A673 (cell line): ENCODE measurements around the gene ZFYVE28. TPM values are rescaled to one million over a fixed set of nuclear protein-coding genes. Genes with fewer than 3 reads are reported as not detected.

Experiments used
- BruUV-seq: library from RNA; stranded (reverse); fragments of 400-500 nt; replicated peaks from 2 replicates; lab custom pipeline; 2021; lab: Mats Ljungman, UMichigan
- CTCF ChIA-PET: fragments of 300-600 bp; sonication (Branson Sonifier 250); formaldehyde crosslinking; loops from one replicate; lab custom pipeline; 2022; ENCODE audit warnings: antibody characterized with exemption; lab: Charles Lee
- POLR2A ChIA-PET: fragments of 300-600 bp; sonication (Branson Sonifier 250); formaldehyde crosslinking; loops from one replicate; lab custom pipeline; 2022; ENCODE audit warnings: antibody characterized with exemption; ENCODE audit not compliant: low non-redundant PET; lab: Charles Lee
- DNase-seq: peaks from one replicate; pipeline ENCODE4 v3.0.0-alpha.2; 2015; ENCODE audit warnings: low spot score
- H3K27ac ChIP-seq: fragments of 200-600 bp; sonication (generic); 2 replicates; pipeline ENCODE4 v1.5.1; 2016; ENCODE audit warnings: mixed run types, low read depth, mild to moderate bottlenecking, mixed read lengths, antibody characterized with exemption, low read length; ENCODE audit not compliant: poor library complexity, severe bottlenecking
- H3K27me3 ChIP-seq: fragments of 200-600 bp; sonication (generic); replicated peaks from 2 replicates; pipeline ENCODE4 v1.6.1; 2017; ENCODE audit warnings: mixed run types, low read depth, mild to moderate bottlenecking, mixed read lengths, antibody characterized with exemption, low read length; ENCODE audit not compliant: insufficient read depth, poor library complexity
- H3K36me3 ChIP-seq: fragments of 200-600 bp; sonication (generic); 2 replicates; pipeline ENCODE4 v1.6.1; 2016; ENCODE audit warnings: mixed run types, mild to moderate bottlenecking, mixed read lengths, antibody characterized with exemption, low read length; ENCODE audit not compliant: insufficient read depth, poor library complexity, severe bottlenecking
- H3K4me1 ChIP-seq: fragments of 200-600 bp; sonication (generic); 2 replicates; pipeline ENCODE4 v1.6.1; 2017; ENCODE audit warnings: mixed run types, mild to moderate bottlenecking, mixed read lengths, antibody characterized with exemption, low read length; ENCODE audit not compliant: insufficient read depth, poor library complexity, severe bottlenecking
- H3K4me3 ChIP-seq: fragments of 200-600 bp; sonication (generic); 2 replicates; pipeline ENCODE4 v1.5.1; 2016; ENCODE audit warnings: low read depth, mixed run types, mild to moderate bottlenecking, mixed read lengths, low read length; ENCODE audit not compliant: poor library complexity, severe bottlenecking
- H3K9me3 ChIP-seq: fragments of 200-600 bp; sonication (generic); 2 replicates; pipeline ENCODE4 v1.6.1; 2016; ENCODE audit warnings: mixed run types, low read depth, mild to moderate bottlenecking, mixed read lengths, antibody characterized with exemption, low read length; ENCODE audit not compliant: poor library complexity, severe bottlenecking
- CTCF ChIP-seq: fragments of 300-800, 200-600 bp; sonication (generic); conservative IDR thresholded peaks from 2 replicates; pipeline ENCODE4 v1.5.1; 2017; ENCODE audit warnings: low read depth, mild to moderate bottlenecking, antibody characterized with exemption, low read length, moderate library complexity, mixed read lengths
- EZH2 ChIP-seq: fragments of 200-600 bp; sonication (generic); IDR thresholded peaks from 2 replicates; pipeline ENCODE4 v1.6.1; 2017; ENCODE audit warnings: borderline replicate concordance, low read depth, mild to moderate bottlenecking, mixed read lengths, antibody characterized with exemption, low read length; ENCODE audit not compliant: poor library complexity, severe bottlenecking
- intact Hi-C: fragments of 100-400 bp; cut with micrococcal nuclease; formaldehyde crosslinking; loops from one replicate; pipeline ENCODE4 v1.10.0; 2022; ENCODE audit not compliant: unreplicated experiment
- total RNA-seq: library from RNA; stranded (reverse); gene quantifications from 2 replicates; pipeline ENCODE4 v1.2.3, GENCODE V29; 2021

Gene ZFYVE28
- total RNA-seq, 1 experiment from 2014 or later, result 8.6 TPM

- Histone ChIP-seq H3K36me3 (no peaks in the 10 kb centered on the region), H3K4me1 (peaks cover 20% of the 10 kb centered on the region), H3K27me3 (no peaks in the 10 kb centered on the region), H3K9me3 (no peaks in the 10 kb centered on the region), H3K4me3 (no peak overlapping the region), H3K27ac (peak overlapping the region; percentile 44)
- ChIA-PET POLR2A (no interaction called here), CTCF (no interaction called here)
- BruUV-seq, result no TSS peak
- intact Hi-C loops, result no loop called here
- no peak for DNase-seq
- TF ChIP-seq EZH2, result no peak
- no peak for TF ChIP-seq CTCF
Observed at GRCh38 chr4:2256156-2256731, 162.2 kb downstream of the ZFYVE28 start.

- Histone ChIP-seq H3K27ac (peak overlapping the region; percentile 44), H3K27me3 (no peaks in the 10 kb centered on the region), H3K36me3 (no peaks in the 10 kb centered on the region), H3K9me3 (no peaks in the 10 kb centered on the region), H3K4me3 (no peak overlapping the region), H3K4me1 (peaks cover 20% of the 10 kb centered on the region)
- BruUV-seq, result no TSS peak
- ChIA-PET CTCF (no interaction called here), POLR2A (no interaction called here)
- intact Hi-C loops, result no loop called here
- TF ChIP-seq EZH2 (no peak), CTCF (no peak)
- DNase-seq, result peak; percentile 54
Observed at GRCh38 chr4:2255501-2256155, 162.8 kb downstream of the ZFYVE28 start.

- Histone ChIP-seq H3K27me3 (no peaks in the 10 kb centered on the region), H3K27ac (no peak overlapping the region), H3K36me3 (no peaks in the 10 kb centered on the region), H3K4me1 (peaks cover 20% of the 10 kb centered on the region), H3K9me3 (no peaks in the 10 kb centered on the region), H3K4me3 (no peak overlapping the region)
- TF ChIP-seq EZH2 (no peak), CTCF (no peak)
- intact Hi-C loops, result no loop called here
- POLR2A ChIA-PET, result no interaction called here
- BruUV-seq, result TSS peak; percentile 19
- no peak for DNase-seq
- CTCF ChIA-PET, result no interaction called here
Observed at GRCh38 chr4:2254665-2255500, 163.6 kb downstream of the ZFYVE28 start.
